K562 (cell line): ENCODE data around the gene SPECC1L. TPM values are rescaled to one million over a fixed set of nuclear protein-coding genes. Genes with fewer than 3 reads are reported as not detected.
A peak's percentile ranks its signal among the peaks of the same experiment; 100 is the strongest.

Experiments
- ATAC-seq: fragments of 200-7000 bp; cut with Tn5 transposase; 3 replicates; pipeline ENCODE4 v1.9.1; 2020; ENCODE audit warnings: moderate library complexity
- BruUV-seq: library from RNA; stranded (reverse); fragments of 400-500 nt; replicated peaks from 2 replicates; lab custom pipeline; 2021; lab: Mats Ljungman, UMichigan
- CTCF ChIA-PET: fragments of 300-600 bp; formaldehyde crosslinking; extraction: SDS; loops from one replicate; lab custom pipeline; 2021; ENCODE audit warnings: low intra/inter-chr PET ratio; lab: Yijun Ruan, JAX
- POLR2A ChIA-PET: fragments of 300-600, 350-650 bp; sonication (Branson Sonifier 250); formaldehyde crosslinking; extraction: SDS; loops from one replicate; lab custom pipeline; 2021; ENCODE audit warnings: antibody characterized with exemption, inconsistent platforms; lab: Yijun Ruan, JAX
- DNase-seq, 4 experiments: peaks; one replicate each; pipeline versions ENCODE4 v3.0.0 to v3.0.0-alpha.2; 2011 to 2018; ENCODE audit warnings: low spot score in 3 of 4, mixed read lengths in 3 of 4; ENCODE audit errors: extremely low read depth in 1 of 4
- FAIRE-seq: peaks from 2 replicates; lab custom pipeline; 2011; peaks lifted over from hg19 to GRCh38; lab: Jason Lieb, UNC
- H2AFZ ChIP-seq: 2 replicates; pipeline ENCODE4 v1.6.0; 2011; ENCODE audit warnings: low read depth, low read length, control low read depth, inconsistent platforms
- H3K27ac ChIP-seq: fragments of 200-600 bp; 3 replicates; pipeline ENCODE4 v1.8.0; 2011; ENCODE audit warnings: low read depth, mild to moderate bottlenecking, control low read depth, inconsistent platforms, low read length, moderate library complexity, mixed read lengths; ENCODE audit errors: extremely low read depth
- H3K27me3 ChIP-seq, 2 experiments: fragments of 300-600 bp in 1 of 2; 2 replicates in 1 of 2; 3 replicates in 1 of 2; pipeline versions ENCODE4 v1.6.0 to v1.8.0; 2011; ENCODE audit warnings: inconsistent platforms in 2 of 2, low read length in 2 of 2, mild to moderate bottlenecking in 1 of 2, mixed read lengths in 1 of 2, moderate library complexity in 1 of 2; ENCODE audit not compliant: control insufficient read depth in 2 of 2, insufficient read depth in 2 of 2
- H3K36me3 ChIP-seq: fragments of 300-600 bp; 3 replicates; pipeline ENCODE4 v1.8.0; 2011; ENCODE audit warnings: mild to moderate bottlenecking, low read length, inconsistent platforms; ENCODE audit not compliant: control insufficient read depth, insufficient read depth
- H3K4me1 ChIP-seq, 2 experiments: fragments of 200-600 bp in 1 of 2; replicated peaks in 1 of 2; 2 replicates in 1 of 2; 3 replicates in 1 of 2; pipeline versions ENCODE4 v1.5.1 to v1.8.0; 2011; ENCODE audit warnings: inconsistent platforms in 2 of 2, low read length in 2 of 2, mild to moderate bottlenecking in 1 of 2, mixed read lengths in 1 of 2, moderate library complexity in 1 of 2; ENCODE audit not compliant: control insufficient read depth in 2 of 2, insufficient read depth in 2 of 2
- H3K4me2 ChIP-seq: 2 replicates; pipeline ENCODE4 v1.6.1; 2011; ENCODE audit warnings: low read length, control low read depth, inconsistent platforms, mixed read lengths; ENCODE audit not compliant: insufficient read depth
- H3K4me3 ChIP-seq: fragments of 200-600 bp; sonication (generic), shearing (Covaris generic); 2 replicates; pipeline ENCODE4 v1.5.1; 2016; ENCODE audit warnings: control low read depth, inconsistent platforms
- H3K79me2 ChIP-seq: fragments of 200-600 bp; 3 replicates; pipeline ENCODE4 v1.8.0; 2011; ENCODE audit warnings: low read length, inconsistent platforms; ENCODE audit not compliant: control insufficient read depth, insufficient read depth
- H3K9ac ChIP-seq, 2 experiments: 2 replicates each; pipeline versions ENCODE4 v1.6.0 to v1.6.1; 2011; ENCODE audit warnings: low read depth in 2 of 2, low read length in 2 of 2, control low read depth in 1 of 2, inconsistent platforms in 1 of 2, mild to moderate bottlenecking in 1 of 2, mixed read lengths in 1 of 2; ENCODE audit not compliant: insufficient read depth in 1 of 2
- H3K9me1 ChIP-seq: one replicate; pipeline ENCODE4 v1.6.0; 2011; ENCODE audit warnings: inconsistent platforms, mild to moderate bottlenecking, low read length, moderate library complexity; ENCODE audit not compliant: control insufficient read depth, insufficient read depth
- H3K9me3 ChIP-seq: replicated peaks from 2 replicates; pipeline ENCODE4 v1.5.1; 2011; ENCODE audit warnings: low read depth, low read length, inconsistent platforms; ENCODE audit not compliant: control insufficient read depth, insufficient read depth
- H4K20me1 ChIP-seq: replicated peaks from 2 replicates; pipeline ENCODE4 v1.6.1; 2011; ENCODE audit warnings: low read length, inconsistent platforms, mixed read lengths; ENCODE audit not compliant: control insufficient read depth, insufficient read depth
- STAG1 ChIP-seq: sonication (generic); formaldehyde crosslinking; IDR thresholded peaks from 2 replicates; pipeline ENCODE4 v1.5.0; 2020; ENCODE audit warnings: missing genetic modification reagents, borderline replicate concordance
- ZNF57 ChIP-seq: fragments of 450-650 bp; formaldehyde crosslinking; IDR thresholded peaks from 2 replicates; pipeline ENCODE4 v1.4.0; 2020; ENCODE audit warnings: mild to moderate bottlenecking, moderate library complexity
- WGBS: fragments of 100-300 bp; shearing (Covaris generic); methylation state at CpG from one replicate; pipeline ENCODE4 v1.1.6; 2016; ENCODE audit warnings: low coverage, mixed read lengths; ENCODE audit not compliant: insufficient coverage; ENCODE audit errors: missing lambda C conversion rate; 5-methylcytosine and 5-hydroxymethylcytosine counted together
- in situ Hi-C: fragments of 300-500 bp; cut with MboI; formaldehyde crosslinking; loops from 4 replicates; pipeline ENCODE4 v1.15.0; 2018; ENCODE audit warnings: inconsistent platforms, mixed read lengths
- intact Hi-C: fragments of 100-400 bp; cut with micrococcal nuclease; formaldehyde crosslinking; loops from 2 replicates; pipeline ENCODE4 v1.14.2; 2022
- polyA plus RNA-seq, 8 experiments: library from polyadenylated mRNA; depleted of rRNA in 4 of 8; stranded (reverse) in 5 of 8; unstranded in 3 of 8; fragments of >200 nt; fragmentation: Nextera tagmentation in 2 of 8; fragmentation: Illumina TruSeq in 1 of 8; extraction: Ambion mirVana in 2 of 8; extraction: Trizol in 1 of 8; gene quantifications; 2 replicates each; pipeline versions ENCODE4 v1.2.1 to v1.2.3, GENCODE V29; 2011 to 2014; ENCODE audit warnings: inconsistent platforms in 1 of 8, missing spikeins in 1 of 8
- total RNA-seq, 7 experiments: library from RNA; depleted of rRNA in 6 of 7; stranded (reverse); fragments of >200 nt in 6 of 7; fragmentation: Illumina TruSeq in 2 of 7; extraction: Trizol in 2 of 7; gene quantifications; 2 replicates each; pipeline versions ENCODE4 v1.2.1 to v1.2.3, GENCODE V29; 2011 to 2021; ENCODE audit warnings: low replicate concordance in 1 of 7
- TF ChIP-seq, protein P1 (sequence below): sonication (generic); IDR thresholded peaks from 2 replicates; pipeline ENCODE4 v1.6.1; 2016
- TF ChIP-seq, protein P2 (sequence below): fragments of 450-650 bp; IDR thresholded peaks from 2 replicates; pipeline ENCODE4 v1.6.1; 2016; ENCODE audit warnings: missing biosample characterization, missing genetic modification characterization
- TF ChIP-seq, protein P3 (sequence below): fragments of 250-450 bp; sonication (Bioruptor Pico); IDR thresholded peaks from 2 replicates; pipeline ENCODE4 v1.4.0; 2020

Gene SPECC1L
- total and polyA plus RNA-seq, 9 of the 15 experiments (the other 6 are each of a cell fraction or from before 2014, with no cell fraction given) = 1.4 to 27.9 (median 14.5) TPM

DNA sequence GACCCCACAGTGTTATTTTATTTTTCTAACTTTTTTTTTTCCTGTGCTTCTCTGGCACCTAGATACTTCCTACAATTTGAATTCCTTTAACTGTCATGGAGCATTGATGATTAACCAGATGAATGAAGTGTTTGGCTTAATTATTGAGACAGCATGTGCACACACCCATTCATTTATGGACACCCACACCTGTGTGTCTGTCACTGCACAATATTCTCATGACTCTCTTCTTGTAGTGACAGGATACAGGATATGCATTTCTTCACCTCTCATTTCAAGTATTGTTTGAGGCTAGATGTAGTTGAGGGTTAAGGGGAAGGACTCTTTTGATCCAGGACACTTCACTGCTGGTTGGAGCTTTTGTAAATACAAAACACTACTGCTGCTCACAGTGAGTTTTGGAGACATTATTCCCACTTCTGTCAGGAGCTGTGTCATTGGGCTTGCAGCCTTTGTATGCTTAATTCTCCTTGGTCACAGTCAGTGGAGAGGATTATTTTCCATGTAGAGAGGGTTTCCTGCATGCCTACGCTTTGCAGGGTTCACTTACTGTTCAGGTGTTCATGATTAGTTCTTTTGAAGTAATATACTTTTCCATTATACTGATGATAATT is 33.5 kb downstream of the SPECC1L start:
- intact Hi-C loops (no loop called here), in situ Hi-C loops (no loop called here)
- Histone ChIP-seq H3K27me3 (no peaks in the 10 kb centered on the region), H3K36me3 (peaks cover 35% of the 10 kb centered on the region; the same call in 2 of the 3 replicates), H4K20me1 (no peaks in the 10 kb centered on the region), H3K27ac (no peak overlapping the region), H3K4me1 (no peaks in the 10 kb centered on the region), H3K79me2 (no peaks in the 10 kb centered on the region; the same call in none of the 3 replicates), H3K9ac (no peak overlapping the region), H3K4me3 (no peak overlapping the region), H2AFZ (no peak overlapping the region), H3K9me3 (no peaks in the 10 kb centered on the region), H3K4me2 (no peak overlapping the region), H3K9me1 (no peaks in the 10 kb centered on the region)
- no TSS peak for BruUV-seq
- TF ChIP-seq STAG1 (CRISPR knock-in tag) = no peak
- ChIA-PET POLR2A (interaction anchor here (0.6 kb wide), 2 partner anchors 16 to 112 kb away, joined by 3 read pairs; no protein-coding TSS in a partner anchor), CTCF (no interaction called here)
- DNase-seq (no peak), FAIRE-seq (peak; percentile 62), ATAC-seq (no peak)
- 100% methylated on average over 1 of the region's 1 CpG for WGBS

DNA sequence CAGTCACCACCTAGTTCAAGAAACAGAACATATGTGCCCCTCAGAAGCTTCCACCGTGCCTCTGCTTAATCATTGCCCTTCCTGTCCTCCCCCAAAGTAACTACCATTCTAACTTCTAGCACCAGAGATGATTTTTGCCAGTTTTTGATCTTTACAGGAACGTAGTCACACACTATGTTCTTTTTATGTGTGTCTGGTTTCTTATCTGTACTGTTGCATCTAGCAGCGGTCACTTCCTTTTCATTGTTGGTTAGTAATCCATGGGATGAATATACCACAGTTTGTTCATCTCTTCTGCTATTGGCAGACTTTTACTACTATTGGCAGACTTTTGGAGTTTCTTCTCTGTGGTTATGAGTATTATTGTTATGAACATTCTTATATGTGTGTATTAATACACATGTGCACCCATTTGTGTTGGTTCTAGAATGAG is 34.6 kb downstream of the SPECC1L start:
- no peak overlapping the region for H3K4me3 ChIP-seq
- no TSS peak for BruUV-seq
- 31% methylated on average over 3 of the region's 3 CpGs for WGBS
- H3K27me3 ChIP-seq = no peaks in the 10 kb centered on the region
- no peak for FAIRE-seq
- no peak overlapping the region for H2AFZ ChIP-seq
- no peaks in the 10 kb centered on the region for H3K9me3 ChIP-seq
- H4K20me1 ChIP-seq = no peaks in the 10 kb centered on the region
- H3K4me2 ChIP-seq = no peak overlapping the region
- POLR2A ChIA-PET = no interaction called here
- CTCF ChIA-PET = no interaction called here
- ATAC-seq = no peak
- TF ChIP-seq, protein P1, sequence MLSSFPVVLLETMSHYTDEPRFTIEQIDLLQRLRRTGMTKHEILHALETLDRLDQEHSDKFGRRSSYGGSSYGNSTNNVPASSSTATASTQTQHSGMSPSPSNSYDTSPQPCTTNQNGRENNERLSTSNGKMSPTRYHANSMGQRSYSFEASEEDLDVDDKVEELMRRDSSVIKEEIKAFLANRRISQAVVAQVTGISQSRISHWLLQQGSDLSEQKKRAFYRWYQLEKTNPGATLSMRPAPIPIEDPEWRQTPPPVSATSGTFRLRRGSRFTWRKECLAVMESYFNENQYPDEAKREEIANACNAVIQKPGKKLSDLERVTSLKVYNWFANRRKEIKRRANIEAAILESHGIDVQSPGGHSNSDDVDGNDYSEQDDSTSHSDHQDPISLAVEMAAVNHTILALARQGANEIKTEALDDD = peak; percentile 41; the same call in 1 of the 2 replicates
- TF ChIP-seq, protein P2, sequence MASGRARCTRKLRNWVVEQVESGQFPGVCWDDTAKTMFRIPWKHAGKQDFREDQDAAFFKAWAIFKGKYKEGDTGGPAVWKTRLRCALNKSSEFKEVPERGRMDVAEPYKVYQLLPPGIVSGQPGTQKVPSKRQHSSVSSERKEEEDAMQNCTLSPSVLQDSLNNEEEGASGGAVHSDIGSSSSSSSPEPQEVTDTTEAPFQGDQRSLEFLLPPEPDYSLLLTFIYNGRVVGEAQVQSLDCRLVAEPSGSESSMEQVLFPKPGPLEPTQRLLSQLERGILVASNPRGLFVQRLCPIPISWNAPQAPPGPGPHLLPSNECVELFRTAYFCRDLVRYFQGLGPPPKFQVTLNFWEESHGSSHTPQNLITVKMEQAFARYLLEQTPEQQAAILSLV (tag) = no peak
- TF ChIP-seq, protein P3, sequence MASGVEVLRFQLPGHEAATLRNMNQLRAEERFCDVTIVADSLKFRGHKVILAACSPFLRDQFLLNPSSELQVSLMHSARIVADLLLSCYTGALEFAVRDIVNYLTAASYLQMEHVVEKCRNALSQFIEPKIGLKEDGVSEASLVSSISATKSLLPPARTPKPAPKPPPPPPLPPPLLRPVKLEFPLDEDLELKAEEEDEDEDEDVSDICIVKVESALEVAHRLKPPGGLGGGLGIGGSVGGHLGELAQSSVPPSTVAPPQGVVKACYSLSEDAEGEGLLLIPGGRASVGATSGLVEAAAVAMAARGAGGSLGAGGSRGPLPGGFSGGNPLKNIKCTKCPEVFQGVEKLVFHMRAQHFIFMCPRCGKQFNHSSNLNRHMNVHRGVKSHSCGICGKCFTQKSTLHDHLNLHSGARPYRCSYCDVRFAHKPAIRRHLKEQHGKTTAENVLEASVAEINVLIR (CRISPR knock-in tag) = no peak
- no peak for TF ChIP-seq ZNF57 (CRISPR knock-in tag)
- in situ Hi-C loops = no loop called here
- H3K27ac ChIP-seq = no peak overlapping the region
- no peaks in the 10 kb centered on the region; the same call in none of the 3 replicates for H3K79me2 ChIP-seq
- no peak overlapping the region for H3K9ac ChIP-seq
- DNase-seq = no peak
- H3K9me1 ChIP-seq = no peaks in the 10 kb centered on the region
- H3K4me1 ChIP-seq = no peaks in the 10 kb centered on the region
- peaks cover 41% of the 10 kb centered on the region; the same call in 2 of the 3 replicates for H3K36me3 ChIP-seq
- intact Hi-C loops = no loop called here
